ENCODE results near the gene BPIFB2. TPM values are rescaled to one million over a fixed set of nuclear protein-coding genes. Genes with fewer than 3 reads are reported as not detected.

BPIFB2 gene
- total and polyA plus RNA-seq, 7 donors = not detected

GRCh38 chr20:33006776-33007375 is 628 bp upstream of the BPIFB2 start:
- no peaks in the 10 kb centered on the region for H3K36me3 ChIP-seq (ENCODE audit: insufficient read depth in 1 of 2, low read depth in 1 of 2)
- H3K9me3 ChIP-seq = no peaks in the 10 kb centered on the region
- peaks cover 0 to 14% (median 0%) of the 10 kb centered on the region in 3 donors for H3K27me3 ChIP-seq (ENCODE audit: insufficient read depth in 3 of 3, low read length in 2 of 3)
- peak in 1 of 2 donors; percentile 12 for DNase-seq
- no peak for TF ChIP-seq CTCF (IDR thresholded peaks at IDR 0.05)
- no peak overlapping the region for H3K27ac ChIP-seq
- intact Hi-C loops (cut with DNase I) = no loop called here
- ATAC-seq = no peak
- WGBS, 3 donors = 47 to 57% (median 54%) methylated on average over 8 of the region's 8 CpGs
- no peak overlapping the region for H3K4me3 ChIP-seq
- no peaks in the 10 kb centered on the region for H3K4me1 ChIP-seq

DNA sequence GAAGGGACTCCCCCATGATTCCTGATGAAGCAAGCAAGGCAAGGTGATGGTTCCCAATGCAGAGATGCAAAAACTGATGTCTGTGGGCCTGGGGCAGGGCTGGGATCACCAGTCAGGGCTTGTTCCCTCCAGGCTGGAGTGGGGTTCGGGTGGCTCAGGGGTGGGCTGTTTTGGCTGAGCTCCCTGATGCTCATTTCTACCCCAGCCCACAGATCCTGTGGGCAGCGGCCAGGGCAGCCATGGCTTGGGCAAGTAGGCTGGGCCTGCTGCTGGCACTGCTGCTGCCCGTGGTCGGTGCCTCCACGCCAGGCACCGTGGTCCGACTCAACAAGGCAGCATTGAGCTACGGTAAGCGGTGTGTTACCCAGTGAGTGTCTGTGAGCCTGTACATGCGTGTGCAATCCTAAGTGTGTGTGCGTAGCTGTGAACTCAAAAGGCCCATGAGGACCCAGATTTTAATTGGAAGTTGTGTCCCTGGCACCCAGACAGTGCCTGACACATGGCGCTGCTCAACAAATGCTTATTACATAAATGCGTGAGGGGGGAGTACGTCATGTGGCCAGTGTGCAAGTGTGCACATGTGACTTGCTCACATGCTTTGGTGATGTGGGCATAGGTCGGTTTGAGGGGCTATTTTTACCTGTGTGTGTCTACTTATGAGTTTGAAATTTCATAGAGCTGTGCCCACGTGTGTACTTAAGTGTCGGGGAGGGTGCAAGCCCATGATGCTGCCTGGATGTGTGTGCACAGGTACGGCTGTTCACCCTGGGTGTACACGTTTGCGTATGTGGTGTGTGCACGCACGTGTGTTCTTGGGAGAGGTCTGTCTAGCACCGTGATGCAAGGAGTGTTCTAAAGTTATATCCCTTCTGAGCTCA is 1.1 kb downstream of the BPIFB2 start:
- intact Hi-C loops (cut with DNase I) = no loop called here
- no peak overlapping the region for H3K4me3 ChIP-seq
- no peaks in the 10 kb centered on the region for H3K4me1 ChIP-seq
- H3K27me3 ChIP-seq (ENCODE audit: insufficient read depth in 3 of 3, low read length in 2 of 3) = peaks cover 0 to 23% (median 0%) of the 10 kb centered on the region in 3 donors
- DNase-seq = peak in 1 of 2 donors; percentile 39
- WGBS, 3 donors = 78 to 85% (median 82%) methylated on average over 23 of the region's 23 CpGs
- no peak for ATAC-seq
- H3K9me3 ChIP-seq = no peaks in the 10 kb centered on the region
- H3K27ac ChIP-seq = no peak overlapping the region
- H3K36me3 ChIP-seq (ENCODE audit: insufficient read depth in 1 of 2, low read depth in 1 of 2) = no peaks in the 10 kb centered on the region
- no peak for TF ChIP-seq CTCF (IDR thresholded peaks at IDR 0.05)

DNA sequence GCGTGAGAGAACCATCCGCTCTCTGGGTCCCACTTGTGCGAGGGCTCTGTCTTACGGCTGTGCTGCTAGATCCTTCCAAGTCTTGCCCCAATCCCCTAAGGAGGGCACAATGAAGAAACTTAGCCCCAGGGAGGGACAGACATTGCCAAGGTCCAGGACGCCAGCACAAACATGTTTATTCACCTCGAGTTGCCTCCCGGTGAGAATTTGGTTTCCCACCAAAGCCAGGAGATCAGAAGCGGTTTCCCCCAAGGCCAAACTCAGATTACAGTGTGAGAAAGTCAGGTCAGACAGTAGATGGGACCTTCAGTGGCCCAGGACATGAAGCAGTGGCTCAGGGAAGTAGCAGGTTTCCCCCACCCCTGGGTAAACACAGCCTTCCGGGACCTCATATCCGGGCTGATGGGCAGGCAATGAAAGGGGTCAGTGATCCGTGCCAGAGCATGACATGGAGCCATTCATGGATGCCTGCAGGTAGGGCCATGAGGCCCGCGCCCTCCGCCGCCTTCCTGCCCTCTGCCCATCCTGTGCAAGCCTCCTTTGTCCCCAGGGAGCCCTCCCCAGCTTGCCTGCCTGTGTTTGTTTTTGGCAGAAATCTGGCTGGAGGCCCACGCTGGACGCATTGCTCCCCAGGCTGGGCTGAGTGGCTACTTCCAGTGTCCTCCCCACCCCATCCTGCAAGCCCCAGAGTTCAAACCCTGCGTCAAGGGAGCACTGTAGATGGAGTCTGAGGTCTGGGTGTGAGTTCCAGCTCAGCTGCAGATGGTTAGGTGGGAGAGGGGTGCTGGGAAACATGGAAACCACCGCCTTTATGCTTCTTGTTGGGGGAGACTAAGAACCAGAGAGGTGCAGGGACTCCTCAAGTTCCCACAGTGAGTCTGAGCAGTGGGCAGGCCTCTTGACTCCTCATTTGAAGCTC is 2.0 kb downstream of the BPIFB2 start:
- Histone ChIP-seq H3K9me3 (no peaks in the 10 kb centered on the region), H3K27ac (no peak overlapping the region), H3K27me3 (ENCODE audit: insufficient read depth in 3 of 3, low read length in 2 of 3) (peaks cover 0 to 24% (median 0%) of the 10 kb centered on the region in 3 donors), H3K36me3 (ENCODE audit: insufficient read depth in 1 of 2, low read depth in 1 of 2) (no peaks in the 10 kb centered on the region), H3K4me1 (no peaks in the 10 kb centered on the region), H3K4me3 (no peak overlapping the region)
- no peak for ATAC-seq
- 49 to 57% (median 50%) methylated on average over 19 of the region's 19 CpGs for WGBS, 3 donors
- DNase-seq = peak in 1 of 2 donors; percentile 18
- intact Hi-C loops (cut with DNase I) = no loop called here
- TF ChIP-seq CTCF (IDR thresholded peaks at IDR 0.05) = no peak

GRCh38 chr20:33010133-33010504 is 2.6 kb downstream of the BPIFB2 start:
- Histone ChIP-seq H3K27me3 (ENCODE audit: insufficient read depth in 3 of 3, low read length in 2 of 3) (peaks cover 0 to 30% (median 2%) of the 10 kb centered on the region in 3 donors), H3K36me3 (ENCODE audit: insufficient read depth in 1 of 2, low read depth in 1 of 2) (no peaks in the 10 kb centered on the region), H3K4me1 (no peaks in the 10 kb centered on the region), H3K27ac (no peak overlapping the region), H3K9me3 (no peaks in the 10 kb centered on the region), H3K4me3 (no peak overlapping the region)
- DNase-seq = no peak
- intact Hi-C loops (cut with DNase I) = no loop called here
- WGBS, 3 donors = 72 to 76% (median 73%) methylated on average over 5 of the region's 5 CpGs
- no peak for TF ChIP-seq CTCF (IDR thresholded peaks at IDR 0.05)
- no peak for ATAC-seq
